Prostate gland (tissue), 2 donors: Measurements from ENCODE around the gene R3HDM2. TPM values are rescaled to one million over a fixed set of nuclear protein-coding genes. Genes with fewer than 3 reads are reported as not detected.
"Not testable (repeated sequence)": the region's sequence is repeated elsewhere in the genome, so short reads cannot be mapped to it uniquely, and the experiment has no call there.

Experiments used
- DNase-seq: peaks from one replicate; pipeline ENCODE4 v3.0.0-alpha.2; 2019; ENCODE audit warnings: low spot score
- H3K27ac ChIP-seq, 2 donors: fragments of 200-600 bp; sonication (generic); 2 replicates each; pipeline ENCODE4 v1.5.1; 2017 to 2019
- H3K27me3 ChIP-seq: fragments of 200-600 bp; sonication (generic); replicated peaks from 2 replicates; pipeline ENCODE4 v1.5.1; 2019; ENCODE audit not compliant: insufficient read depth
- H3K36me3 ChIP-seq, 2 donors: fragments of 200-600 bp; sonication (generic); 1 replicate in 1 of 2; 2 replicates in 1 of 2; pipeline versions ENCODE4 v1.5.1 to v1.8.1; 2017 to 2019
- H3K4me1 ChIP-seq: fragments of 200-600 bp; sonication (generic); replicated peaks from 2 replicates; pipeline ENCODE4 v1.5.1; 2019
- H3K4me3 ChIP-seq, 2 donors: fragments of 200-600 bp; sonication (generic); 2 replicates each; pipeline ENCODE4 v1.5.1; 2017 to 2019
- H3K9me3 ChIP-seq: fragments of 200-600 bp; sonication (generic); 2 replicates; pipeline ENCODE4 v1.5.1; 2017
- POLR2A ChIP-seq: fragments of 450-650 bp; IDR thresholded peaks from one replicate; pipeline ENCODE4 v1.6.1; 2016; ENCODE audit warnings: antibody characterized with exemption, mild to moderate bottlenecking
- POLR2AphosphoS5 ChIP-seq: sonication (generic); formaldehyde crosslinking; IDR thresholded peaks from one replicate; pipeline ENCODE4 v1.6.1; 2017; ENCODE audit warnings: antibody characterized with exemption
- WGBS: methylation state at CpG from one replicate; pipeline ENCODE4 v1.1.5; 2018; 5-methylcytosine and 5-hydroxymethylcytosine counted together
- intact Hi-C: fragments of 100-400 bp; cut with DNase I; formaldehyde crosslinking; loops from one replicate; pipeline ENCODE4 v1.14.2; 2022
- total RNA-seq, 2 donors: library from RNA; depleted of rRNA; stranded (reverse); fragments of >200 nt; gene quantifications; one replicate each; pipeline ENCODE4 v1.1.0, GENCODE V29; 2016
- TF ChIP-seq, protein P1 (sequence below), 4 experiments: fragments of 200-600 bp in 2 of 4; fragments of 450-650 bp in 2 of 4; sonication (generic) in 2 of 4; IDR thresholded peaks; 1 replicate in 3 of 4; 2 replicates in 1 of 4; pipeline ENCODE4 v1.5.1; 2016 to 2019; ENCODE audit warnings: antibody characterized with exemption in 4 of 4, mild to moderate bottlenecking in 2 of 4, moderate library complexity in 2 of 4

The R3HDM2 gene
- total RNA-seq, 2 donors from 2014 or later: 38.7 to 80.9 TPM

- intact Hi-C loops: no loop called here
Observed at GRCh38 chr12:57341275-57341990, 89.4 kb downstream of the R3HDM2 start.

DNA sequence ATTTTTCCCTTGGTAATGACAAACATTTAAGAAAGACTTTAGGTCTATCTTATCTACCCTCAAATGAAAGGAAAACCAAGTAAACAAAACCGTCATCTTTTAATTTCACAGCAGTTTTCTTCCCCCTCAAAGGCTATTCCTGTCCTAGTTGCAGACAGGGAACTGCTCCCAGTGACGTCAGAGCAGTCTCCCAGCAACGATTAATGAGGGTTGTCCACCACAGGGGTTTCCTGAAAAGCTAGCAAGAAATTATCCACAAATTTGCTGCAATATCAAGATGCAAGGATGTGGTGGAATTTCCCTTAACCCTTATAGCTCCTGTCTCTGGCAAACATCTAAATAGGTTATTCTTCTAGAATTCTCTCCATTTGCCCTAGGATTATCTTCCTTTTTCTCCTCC, 90.7 kb downstream of the R3HDM2 start:
- peaks cover 4% of the 10 kb centered on the region for H3K4me1 ChIP-seq
- no peaks in the 10 kb centered on the region for H3K27me3 ChIP-seq
- no peak overlapping the region for H3K27ac ChIP-seq
- DNase-seq: peak; percentile 33
- H3K9me3 ChIP-seq: no peaks in the 10 kb centered on the region
- TF ChIP-seq POLR2A: no peak
- peak; percentile 16 for TF ChIP-seq POLR2AphosphoS5
- TF ChIP-seq, protein P1, sequence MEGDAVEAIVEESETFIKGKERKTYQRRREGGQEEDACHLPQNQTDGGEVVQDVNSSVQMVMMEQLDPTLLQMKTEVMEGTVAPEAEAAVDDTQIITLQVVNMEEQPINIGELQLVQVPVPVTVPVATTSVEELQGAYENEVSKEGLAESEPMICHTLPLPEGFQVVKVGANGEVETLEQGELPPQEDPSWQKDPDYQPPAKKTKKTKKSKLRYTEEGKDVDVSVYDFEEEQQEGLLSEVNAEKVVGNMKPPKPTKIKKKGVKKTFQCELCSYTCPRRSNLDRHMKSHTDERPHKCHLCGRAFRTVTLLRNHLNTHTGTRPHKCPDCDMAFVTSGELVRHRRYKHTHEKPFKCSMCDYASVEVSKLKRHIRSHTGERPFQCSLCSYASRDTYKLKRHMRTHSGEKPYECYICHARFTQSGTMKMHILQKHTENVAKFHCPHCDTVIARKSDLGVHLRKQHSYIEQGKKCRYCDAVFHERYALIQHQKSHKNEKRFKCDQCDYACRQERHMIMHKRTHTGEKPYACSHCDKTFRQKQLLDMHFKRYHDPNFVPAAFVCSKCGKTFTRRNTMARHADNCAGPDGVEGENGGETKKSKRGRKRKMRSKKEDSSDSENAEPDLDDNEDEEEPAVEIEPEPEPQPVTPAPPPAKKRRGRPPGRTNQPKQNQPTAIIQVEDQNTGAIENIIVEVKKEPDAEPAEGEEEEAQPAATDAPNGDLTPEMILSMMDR (IDR thresholded peaks at IDR 0.05): no peak
- no peaks in the 10 kb centered on the region for H3K36me3 ChIP-seq
- intact Hi-C loops: no loop called here
- WGBS: 19% methylated on average over 3 of the region's 3 CpGs
- no peak overlapping the region for H3K4me3 ChIP-seq

More at GRCh38 chr12:57341275-57341990, 89.4 kb downstream of the R3HDM2 start:
- Histone ChIP-seq H3K4me1 (peaks cover 4% of the 10 kb centered on the region), H3K27me3 (no peaks in the 10 kb centered on the region), H3K9me3 (no peaks in the 10 kb centered on the region), H3K4me3 (no peak overlapping the region), H3K36me3 (no peaks in the 10 kb centered on the region), H3K27ac (no peak overlapping the region)
- TF ChIP-seq, protein P1 (IDR thresholded peaks at IDR 0.05): no peak
- TF ChIP-seq POLR2AphosphoS5 (no peak), POLR2A (no peak)
- WGBS: 32% methylated on average over 7 of the region's 7 CpGs
- DNase-seq: no peak

GRCh38 chr12:57336299-57336698, 94.5 kb downstream of the R3HDM2 start:
- WGBS: 93% methylated on average over 4 of the region's 4 CpGs
- H3K36me3 ChIP-seq: not testable (repeated sequence)

DNA sequence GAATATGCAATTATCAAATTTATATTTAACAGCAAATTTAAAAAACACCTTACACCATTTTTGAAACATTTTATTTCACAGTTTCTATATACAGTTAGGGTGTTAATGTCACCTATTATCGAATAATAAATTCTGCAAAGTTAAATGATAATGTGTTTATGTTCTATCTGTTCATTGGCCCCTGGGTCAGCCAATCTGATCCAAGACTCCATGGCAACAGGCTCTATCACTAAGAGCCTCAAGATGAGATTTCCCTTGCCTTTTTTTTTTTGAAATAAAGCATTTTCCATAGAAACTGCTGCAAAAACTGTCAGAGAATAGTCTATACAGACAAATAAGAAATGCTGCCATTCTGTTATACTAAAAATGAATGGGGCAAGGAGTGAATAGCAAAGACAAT, 96.6 kb downstream of the R3HDM2 start:
- no peaks in the 10 kb centered on the region for H3K4me1 ChIP-seq
- no peaks in the 10 kb centered on the region for H3K9me3 ChIP-seq
- TF ChIP-seq POLR2A: no peak
- no peak for TF ChIP-seq POLR2AphosphoS5
- H3K4me3 ChIP-seq: no peak overlapping the region
- no peak for DNase-seq
- no peaks in the 10 kb centered on the region for H3K27me3 ChIP-seq
- 95% methylated on average over 1 of the region's 1 CpG for WGBS
- no peaks in the 10 kb centered on the region for H3K36me3 ChIP-seq
- intact Hi-C loops: no loop called here
- H3K27ac ChIP-seq: no peak overlapping the region

More at GRCh38 chr12:57336299-57336698, 94.5 kb downstream of the R3HDM2 start:
- H3K4me3 ChIP-seq, intact Hi-C loops, DNase-seq, H3K4me1 ChIP-seq, H3K9me3 ChIP-seq, H3K27ac ChIP-seq, H3K27me3 ChIP-seq: not testable (repeated sequence)

GRCh38 chr12:57332646-57333312, 98.1 kb downstream of the R3HDM2 start:
- H3K9me3 ChIP-seq: no peaks in the 10 kb centered on the region
- no peak for DNase-seq
- TF ChIP-seq POLR2A (no peak), POLR2AphosphoS5 (no peak)
- TF ChIP-seq, protein P1 (IDR thresholded peaks at IDR 0.05): no peak
- H3K27me3 ChIP-seq: no peaks in the 10 kb centered on the region
- H3K36me3 ChIP-seq: no peaks in the 10 kb centered on the region
- no peak overlapping the region for H3K27ac ChIP-seq
- intact Hi-C loops: no loop called here
- 86% methylated on average over 3 of the region's 3 CpGs for WGBS
- H3K4me3 ChIP-seq: no peak overlapping the region
- H3K4me1 ChIP-seq: no peaks in the 10 kb centered on the region
